ENCODE data around the gene RCAN2.
A peak's percentile ranks its signal among the peaks of the same experiment; 100 is the strongest.

The RCAN2 gene

GRCh38 chr6:46491628-46492547 lies 639 bp upstream of the RCAN2 start:
- DNase-seq (ENCODE audit: low read depth, low spot score): peak; percentile 45

GRCh38 chr6:46490425-46491200 lies 636 bp downstream of the RCAN2 start:
- peak; percentile 16 for DNase-seq (ENCODE audit: low read depth, low spot score)

GRCh38 chr6:46486181-46486580 lies 5.1 kb downstream of the RCAN2 start:
- DNase-seq (ENCODE audit: low read depth, low spot score): no peak

- no peak for DNase-seq (ENCODE audit: low read depth, low spot score)
Measured at GRCh38 chr6:46484081-46484820, 7.0 kb downstream of the RCAN2 start.

GRCh38 chr6:46476301-46476700 lies 14.9 kb downstream of the RCAN2 start:
- DNase-seq (ENCODE audit: low read depth, low spot score): no peak

GRCh38 chr6:46473881-46474280 lies 17.4 kb downstream of the RCAN2 start:
- peak; percentile 13 for DNase-seq (ENCODE audit: low read depth, low spot score)

- DNase-seq (ENCODE audit: low read depth, low spot score): no peak
Measured at GRCh38 chr6:46472243-46472642, 19.0 kb downstream of the RCAN2 start.

GRCh38 chr6:46469021-46469420 lies 22.2 kb downstream of the RCAN2 start:
- no peak for DNase-seq (ENCODE audit: low read depth, low spot score)

- no peak for DNase-seq (ENCODE audit: low read depth, low spot score)
Measured at GRCh38 chr6:46468403-46469010, 22.7 kb downstream of the RCAN2 start.

- DNase-seq (ENCODE audit: low read depth, low spot score): no peak
Measured at GRCh38 chr6:46466570-46466969, 24.7 kb downstream of the RCAN2 start.

- DNase-seq (ENCODE audit: low read depth, low spot score): no peak
Measured at GRCh38 chr6:46465294-46466165, 25.7 kb downstream of the RCAN2 start.

GRCh38 chr6:46456297-46456696 lies 35.0 kb downstream of the RCAN2 start:
- no peak for DNase-seq (ENCODE audit: low read depth, low spot score)

GRCh38 chr6:46454691-46455090 lies 36.6 kb downstream of the RCAN2 start:
- no peak for DNase-seq (ENCODE audit: low read depth, low spot score)

- DNase-seq (ENCODE audit: low read depth, low spot score): peak; percentile 14
Measured at GRCh38 chr6:46453741-46454316, 37.4 kb downstream of the RCAN2 start.

GRCh38 chr6:46453216-46453615 lies 38.0 kb downstream of the RCAN2 start:
- peak; percentile 62 for DNase-seq (ENCODE audit: low read depth, low spot score)

- DNase-seq (ENCODE audit: low read depth, low spot score): peak; percentile 3
Measured at GRCh38 chr6:46452312-46452917, 38.8 kb downstream of the RCAN2 start.

GRCh38 chr6:46451343-46451742 lies 39.9 kb downstream of the RCAN2 start:
- no peak for DNase-seq (ENCODE audit: low read depth, low spot score)

GRCh38 chr6:46444772-46445454 lies 46.3 kb downstream of the RCAN2 start:
- no peak for DNase-seq (ENCODE audit: low read depth, low spot score)

GRCh38 chr6:46443623-46444022 lies 47.6 kb downstream of the RCAN2 start:
- DNase-seq (ENCODE audit: low read depth, low spot score): no peak

Data from astrocyte of the hippocampus (primary cell).